SK-N-MC (cell line): Measurements from ENCODE around the gene CAMSAP3.

Source experiments
- EZH2 ChIP-seq: fragments of 200-600 bp; sonication (generic); IDR thresholded peaks from one replicate; pipeline ENCODE4 v1.6.1; 2017; ENCODE audit warnings: antibody characterized with exemption
- POLR2AphosphoS5 ChIP-seq: IDR thresholded peaks from 2 replicates; pipeline ENCODE4 v1.6.1; 2012; ENCODE audit warnings: mild to moderate bottlenecking, low read depth, low read length, borderline replicate concordance

GRCh38 chr19:7620442-7621412 is 25.1 kb downstream of the CAMSAP3 start:
- no peak for TF ChIP-seq EZH2
- TF ChIP-seq POLR2AphosphoS5, result no peak
